Right lobe of liver (tissue), 6 donors: Measurements from ENCODE around the gene HPDL. TPM values are rescaled to one million over a fixed set of nuclear protein-coding genes. Genes with fewer than 3 reads are reported as not detected.
"Not testable (repeated sequence)": the region's sequence is repeated elsewhere in the genome, so short reads cannot be mapped to it uniquely, and the experiment has no call there.

Experiments
- ATAC-seq, 4 donors: fragments of 200-7000 bp; cut with Tn5 transposase; one replicate each; pipeline ENCODE4 v1.9.1; 2020; ENCODE audit warnings: mild to moderate bottlenecking in 4 of 4, moderate library complexity in 4 of 4
- DNase-seq, 3 donors: peaks; one replicate each; pipeline ENCODE4 v3.0.0-alpha.2; 2020
- H3K27ac ChIP-seq, 3 donors: fragments of 200-600 bp; one replicate each; pipeline ENCODE4 v1.8.0; 2022
- H3K27me3 ChIP-seq, 2 donors: fragments of 200-600 bp; one replicate each; pipeline ENCODE4 v1.8.0; 2022
- H3K36me3 ChIP-seq, 4 donors: fragments of 200-600 bp; sonication (generic) in 1 of 4; one replicate each; pipeline versions ENCODE4 v1.5.1 to v1.8.0; 2017 to 2022; ENCODE audit warnings: control low read depth in 1 of 4
- H3K4me1 ChIP-seq, 4 donors: fragments of 200-600 bp; sonication (generic) in 1 of 4; one replicate each; pipeline versions ENCODE4 v1.5.1 to v1.8.0; 2017 to 2022; ENCODE audit warnings: control low read depth in 1 of 4
- H3K4me3 ChIP-seq, 3 donors: fragments of 200-600 bp; one replicate each; pipeline ENCODE4 v1.8.0; 2022
- H3K9me3 ChIP-seq, 4 donors: fragments of 200-600 bp; sonication (generic) in 1 of 4; one replicate each; pipeline versions ENCODE4 v1.5.1 to v1.8.0; 2017 to 2022; ENCODE audit warnings: control low read depth in 1 of 4
- POLR2A ChIP-seq: fragments of 450-650 bp; IDR thresholded peaks from one replicate; pipeline ENCODE4 v1.6.1; 2017; ENCODE audit warnings: antibody characterized with exemption, mild to moderate bottlenecking
- WGBS: methylation state at CpG from one replicate; pipeline ENCODE4 v1.1.6; 2018; ENCODE audit warnings: low coverage, low lambda C conversion rate; ENCODE audit not compliant: insufficient coverage; ENCODE audit errors: missing lambda C conversion rate; 5-methylcytosine and 5-hydroxymethylcytosine counted together
- intact Hi-C, 2 donors: fragments of 100-400 bp; cut with DNase I; formaldehyde crosslinking; loops; one replicate each; pipeline versions ENCODE4 v1.11.2 to v1.14.1; 2022
- long read RNA-seq: library from polyadenylated mRNA; unstranded; transcript quantifications from one replicate; pipeline ENCODE4 v2.0.0, GENCODE V29; 2019
- total RNA-seq, 6 experiments: library from RNA; depleted of rRNA in 2 of 6; stranded (reverse); fragments of >200 nt in 2 of 6; fragmentation: NEBNext Ultra II Directional in 3 of 6; extraction: Animal tissue kit (Norgen Biotek cat#: 25700) in 3 of 6; gene quantifications; one replicate each; pipeline versions ENCODE4 v1.1.0 to v1.2.4, GENCODE V29; 2016 to 2023
- TF ChIP-seq, protein P1 (sequence below), 4 donors: fragments of 200-600 bp in 3 of 4; fragments of 450-650 bp in 1 of 4; IDR thresholded peaks; one replicate each; pipeline versions ENCODE4 v1.5.1 to v1.8.0; 2016 to 2022; ENCODE audit warnings: antibody characterized with exemption in 4 of 4, mild to moderate bottlenecking in 2 of 4
- donor health status: DM: no; HTN: yes; CAD: no.
- donor health status: DM: no; HTN: no; CAD: no.
- donor health status: DM: no; HTN: no; CAD: no.
- donor health status: DM: no; HTN: yes; CAD: no.
- donor health status: DM: no; HTN: yes; CAD: no.

The HPDL gene
- total RNA-seq = under 1 TPM in 2 of 6 experiments, not detected in 4; 0.25 to 0.56 TPM
- long read RNA-seq = 0 reads

- Histone ChIP-seq H3K9me3 (no peaks in the 10 kb centered on the region), H3K36me3 (no peaks in the 10 kb centered on the region), H3K4me1 (peaks cover 0 to 7% (median 3%) of the 10 kb centered on the region in 4 donors), H3K27ac (no peak within 1 kb of the TSS), H3K27me3 (no peaks in the 10 kb centered on the region), H3K4me3 (peak within 1 kb of the TSS; percentile 33 to 52 (median 47))
- peak; percentile 67 to 69 (median 68) for DNase-seq
- intact Hi-C loops = no loop called here
- no peak for TF ChIP-seq POLR2A
- TF ChIP-seq, protein P1, sequence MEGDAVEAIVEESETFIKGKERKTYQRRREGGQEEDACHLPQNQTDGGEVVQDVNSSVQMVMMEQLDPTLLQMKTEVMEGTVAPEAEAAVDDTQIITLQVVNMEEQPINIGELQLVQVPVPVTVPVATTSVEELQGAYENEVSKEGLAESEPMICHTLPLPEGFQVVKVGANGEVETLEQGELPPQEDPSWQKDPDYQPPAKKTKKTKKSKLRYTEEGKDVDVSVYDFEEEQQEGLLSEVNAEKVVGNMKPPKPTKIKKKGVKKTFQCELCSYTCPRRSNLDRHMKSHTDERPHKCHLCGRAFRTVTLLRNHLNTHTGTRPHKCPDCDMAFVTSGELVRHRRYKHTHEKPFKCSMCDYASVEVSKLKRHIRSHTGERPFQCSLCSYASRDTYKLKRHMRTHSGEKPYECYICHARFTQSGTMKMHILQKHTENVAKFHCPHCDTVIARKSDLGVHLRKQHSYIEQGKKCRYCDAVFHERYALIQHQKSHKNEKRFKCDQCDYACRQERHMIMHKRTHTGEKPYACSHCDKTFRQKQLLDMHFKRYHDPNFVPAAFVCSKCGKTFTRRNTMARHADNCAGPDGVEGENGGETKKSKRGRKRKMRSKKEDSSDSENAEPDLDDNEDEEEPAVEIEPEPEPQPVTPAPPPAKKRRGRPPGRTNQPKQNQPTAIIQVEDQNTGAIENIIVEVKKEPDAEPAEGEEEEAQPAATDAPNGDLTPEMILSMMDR (IDR thresholded peaks at IDR 0.05) = no peak
- peak; percentile 84 to 89 (median 89) for ATAC-seq
- WGBS = 3% methylated on average over 6 of the region's 96 CpGs
Observed at GRCh38 chr1:45326627-45327623, at the start of gene HPDL. Gene HPDL (plus strand): TSS chr1:45326895. CDS start chr1:45327149, 254 bp downstream.

DNA sequence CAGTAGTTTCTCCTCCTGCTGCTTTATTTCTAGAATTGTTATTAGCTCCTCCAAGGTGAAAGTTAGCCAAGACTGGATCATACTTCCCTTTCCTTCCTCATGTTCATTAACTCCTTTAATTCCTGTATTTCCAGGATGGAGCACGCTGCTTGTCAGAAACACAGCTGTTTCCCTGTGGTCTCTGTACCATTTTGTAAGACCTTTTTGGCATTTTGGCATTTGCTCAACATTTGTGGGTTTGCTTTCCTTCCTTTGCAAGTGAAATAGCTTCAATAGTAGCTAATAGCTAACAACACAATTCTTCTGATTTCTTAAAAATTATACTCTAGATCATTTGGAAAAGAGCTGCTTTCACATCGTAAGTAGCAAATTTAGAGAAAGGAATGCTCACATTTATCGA, 44.3 kb upstream of the HPDL start:
- intact Hi-C loops = no loop called here
- H3K4me1 ChIP-seq = no peaks in the 10 kb centered on the region
- H3K27me3 ChIP-seq = no peaks in the 10 kb centered on the region
- H3K4me3 ChIP-seq = no peak overlapping the region
- no peak for TF ChIP-seq POLR2A
- TF ChIP-seq, protein P1 (IDR thresholded peaks at IDR 0.05) = no peak
- DNase-seq = no peak
- ATAC-seq = no peak
- H3K27ac ChIP-seq = no peak overlapping the region
- WGBS = 53% methylated on average over 3 of the region's 3 CpGs
- no peaks in the 10 kb centered on the region for H3K9me3 ChIP-seq
- H3K36me3 ChIP-seq = no peaks in the 10 kb centered on the region

DNA sequence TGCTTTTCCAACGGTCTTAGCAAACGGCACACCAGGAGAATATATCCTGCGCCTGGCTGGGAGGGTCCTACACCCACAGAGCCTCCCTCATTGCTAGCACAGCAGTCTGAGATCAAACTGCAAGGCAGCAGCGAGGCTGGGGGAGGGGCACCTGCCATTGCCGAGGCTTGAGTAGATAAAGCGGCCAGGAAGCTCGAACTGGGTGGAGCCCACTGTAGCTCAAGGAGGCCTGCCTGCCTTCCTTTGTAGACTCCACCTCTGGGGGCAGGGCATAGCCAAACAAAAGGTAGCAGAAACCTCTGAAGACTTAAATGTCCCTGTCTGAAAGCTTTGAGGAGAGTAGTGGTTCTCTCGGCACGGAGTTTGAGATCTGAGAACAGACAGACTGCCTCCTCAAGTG, 41.8 kb upstream of the HPDL start:
- H3K27me3 ChIP-seq, H3K4me3 ChIP-seq, DNase-seq, intact Hi-C loops, H3K4me1 ChIP-seq, H3K9me3 ChIP-seq, H3K36me3 ChIP-seq, H3K27ac ChIP-seq, ATAC-seq: not testable (repeated sequence)
- WGBS = no CpG with 5 or more reads among the region's 9 CpGs

DNA sequence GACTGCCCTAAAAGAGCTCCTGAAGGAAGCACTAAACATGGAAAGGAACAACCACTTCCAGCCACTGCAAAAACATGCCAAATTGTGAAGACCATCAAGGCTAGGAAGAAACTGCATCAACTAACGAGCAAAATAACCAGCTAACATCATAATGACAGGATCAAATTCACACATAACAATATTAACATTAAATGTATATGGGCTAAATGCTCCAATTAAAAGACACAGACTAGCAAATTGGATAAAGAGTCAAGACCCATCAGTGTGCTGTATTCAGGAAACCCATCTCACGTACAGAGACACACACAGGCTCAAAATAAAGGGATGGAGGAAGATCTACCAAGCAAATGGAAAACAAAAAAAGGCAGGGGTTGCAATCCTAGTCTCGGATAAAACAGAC, 40.2 kb upstream of the HPDL start:
- H3K4me3 ChIP-seq, H3K27me3 ChIP-seq, ATAC-seq, H3K4me1 ChIP-seq, H3K36me3 ChIP-seq, DNase-seq, intact Hi-C loops, H3K27ac ChIP-seq, H3K9me3 ChIP-seq: not testable (repeated sequence)
- WGBS = 77% methylated on average over 2 of the region's 3 CpGs

GRCh38 chr1:45291002-45291401, 35.7 kb upstream of the HPDL start:
- H3K27ac ChIP-seq, H3K9me3 ChIP-seq, H3K4me3 ChIP-seq, H3K27me3 ChIP-seq, ATAC-seq, DNase-seq, intact Hi-C loops, H3K4me1 ChIP-seq, H3K36me3 ChIP-seq: not testable (repeated sequence)
- 70% methylated on average over 4 of the region's 6 CpGs for WGBS

- H3K27ac ChIP-seq = no peak overlapping the region
Observed at GRCh38 chr1:45291716-45292115, 35.0 kb upstream of the HPDL start.

More at GRCh38 chr1:45291716-45292115, 35.0 kb upstream of the HPDL start:
- intact Hi-C loops = no loop called here
- no peak for ATAC-seq
- H3K36me3 ChIP-seq = no peaks in the 10 kb centered on the region
- no peaks in the 10 kb centered on the region for H3K9me3 ChIP-seq
- TF ChIP-seq POLR2A = no peak
- TF ChIP-seq, protein P1 (IDR thresholded peaks at IDR 0.05) = no peak
- 60% methylated on average over 2 of the region's 2 CpGs for WGBS
- H3K27me3 ChIP-seq = no peaks in the 10 kb centered on the region
- H3K4me3 ChIP-seq = no peak overlapping the region
- H3K4me1 ChIP-seq = no peaks in the 10 kb centered on the region
- no peak for DNase-seq
